T-helper 2 cell treated with Interferon-gamma antibody and Interleukin-4, amounts not matched to agents 5 μg/mL and 100 μg/mL, for 36 hours (primary cell): Measurements from ENCODE around the gene DGLUCY.

ENCODE experiments used
- DNase-seq: peaks from one replicate; pipeline ENCODE4 v3.0.0; 2021; ENCODE audit warnings: low spot score
- H3K27ac Mint-ChIP-seq: one replicate; pipeline ENCODE4 v1.8.0; 2021; ENCODE audit warnings: mild to moderate bottlenecking, mixed read lengths
- H3K27me3 Mint-ChIP-seq: one replicate; pipeline ENCODE4 v1.8.0; 2021; ENCODE audit warnings: low read depth, mixed read lengths
- H3K36me3 Mint-ChIP-seq: one replicate; pipeline ENCODE4 v1.8.0; 2021; ENCODE audit warnings: low read depth, mixed read lengths
- H3K4me1 Mint-ChIP-seq: one replicate; pipeline ENCODE4 v1.8.0; 2021; ENCODE audit warnings: low read depth, mixed read lengths
- H3K4me3 Mint-ChIP-seq: one replicate; pipeline ENCODE4 v1.8.0; 2022; ENCODE audit warnings: mild to moderate bottlenecking, moderate library complexity, mixed read lengths
- H3K9me3 Mint-ChIP-seq: one replicate; pipeline ENCODE4 v1.8.0; 2021; ENCODE audit warnings: mixed read lengths

DGLUCY gene

DNA sequence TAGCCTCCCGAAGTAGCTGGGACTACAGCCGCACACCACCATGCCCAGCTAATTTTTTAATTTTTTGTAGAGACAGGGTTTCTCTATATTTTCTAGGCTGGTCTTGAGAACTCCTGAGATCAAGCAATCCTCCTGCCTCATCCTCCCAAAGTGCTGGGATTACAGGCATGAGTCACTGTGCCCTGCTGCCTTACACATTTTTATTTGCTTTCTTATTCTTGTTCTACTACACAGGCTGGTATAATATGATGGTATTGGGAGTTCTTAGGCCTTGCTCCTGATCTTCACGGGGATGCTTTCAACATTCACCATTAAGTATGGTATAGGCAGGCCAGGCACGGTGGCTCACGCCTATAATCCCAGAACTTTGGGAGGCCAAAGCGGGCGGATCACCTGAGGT, 21.2 kb downstream of the DGLUCY start:
- H3K27ac Mint-ChIP-seq = no peak overlapping the region
- peaks cover 24% of the 10 kb centered on the region for H3K4me1 Mint-ChIP-seq
- peaks cover 53% of the 10 kb centered on the region for H3K36me3 Mint-ChIP-seq
- DNase-seq = no peak
- no peaks in the 10 kb centered on the region for H3K9me3 Mint-ChIP-seq
- H3K4me3 Mint-ChIP-seq = no peak overlapping the region
- H3K27me3 Mint-ChIP-seq = no peaks in the 10 kb centered on the region

DNA sequence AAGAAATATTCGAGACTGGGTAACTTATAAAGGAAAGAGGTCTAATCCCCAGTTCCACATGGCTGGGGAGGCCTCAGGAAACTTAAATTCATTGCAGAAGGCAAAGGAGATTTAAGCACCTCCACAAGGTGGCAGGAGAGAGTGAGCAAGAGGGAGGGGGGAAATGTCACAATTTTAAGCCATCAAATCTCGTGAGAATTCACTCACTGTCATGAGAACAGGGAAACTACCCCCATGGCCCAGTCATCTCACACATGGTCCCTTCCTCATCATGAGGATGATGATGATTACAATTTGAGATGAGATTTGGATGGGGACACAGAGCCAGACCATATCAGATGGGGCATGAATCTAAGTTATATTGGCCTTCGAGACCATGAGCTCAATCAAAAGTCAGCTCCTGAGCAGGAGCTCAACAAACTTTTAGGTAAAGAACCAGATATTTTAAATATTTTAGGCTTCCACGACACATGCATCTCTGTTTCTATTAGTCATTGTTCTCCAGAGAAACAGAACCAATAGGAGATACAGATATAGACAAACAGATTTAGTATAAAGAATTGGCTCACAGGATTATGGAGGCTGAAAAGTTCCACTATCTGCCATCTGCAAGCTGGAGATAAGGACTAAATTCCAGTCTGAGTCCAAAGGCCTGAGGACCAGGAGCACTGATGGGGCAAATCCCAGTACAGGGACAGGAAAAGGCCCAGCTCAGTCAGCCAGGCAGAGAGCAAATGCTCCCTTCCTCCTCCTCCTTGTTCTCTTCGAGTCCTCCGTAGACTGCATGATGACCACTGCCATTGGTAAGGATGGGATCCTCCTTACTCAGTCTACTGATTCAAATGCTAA, 24.9 kb downstream of the DGLUCY start:
- peak overlapping the region; percentile 63 for H3K27ac Mint-ChIP-seq
- H3K27me3 Mint-ChIP-seq = no peaks in the 10 kb centered on the region
- peaks cover 46% of the 10 kb centered on the region for H3K36me3 Mint-ChIP-seq
- DNase-seq = peak; percentile 53
- H3K4me1 Mint-ChIP-seq = peaks cover 47% of the 10 kb centered on the region
- H3K4me3 Mint-ChIP-seq = no peak overlapping the region
- no peaks in the 10 kb centered on the region for H3K9me3 Mint-ChIP-seq

GRCh38 chr14:91139776-91140175, 25.9 kb downstream of the DGLUCY start:
- no peaks in the 10 kb centered on the region for H3K9me3 Mint-ChIP-seq
- H3K4me1 Mint-ChIP-seq = peaks cover 58% of the 10 kb centered on the region
- peaks cover 49% of the 10 kb centered on the region for H3K36me3 Mint-ChIP-seq
- no peak overlapping the region for H3K4me3 Mint-ChIP-seq
- peak overlapping the region; percentile 77 for H3K27ac Mint-ChIP-seq
- no peaks in the 10 kb centered on the region for H3K27me3 Mint-ChIP-seq
- DNase-seq = no peak

GRCh38 chr14:91140672-91141071, 26.8 kb downstream of the DGLUCY start:
- H3K4me1 Mint-ChIP-seq = peaks cover 65% of the 10 kb centered on the region
- DNase-seq = no peak
- H3K27me3 Mint-ChIP-seq = no peaks in the 10 kb centered on the region
- peaks cover 52% of the 10 kb centered on the region for H3K36me3 Mint-ChIP-seq
- no peaks in the 10 kb centered on the region for H3K9me3 Mint-ChIP-seq
- H3K27ac Mint-ChIP-seq = peak overlapping the region; percentile 70
- H3K4me3 Mint-ChIP-seq = peak overlapping the region; percentile 43

DNA sequence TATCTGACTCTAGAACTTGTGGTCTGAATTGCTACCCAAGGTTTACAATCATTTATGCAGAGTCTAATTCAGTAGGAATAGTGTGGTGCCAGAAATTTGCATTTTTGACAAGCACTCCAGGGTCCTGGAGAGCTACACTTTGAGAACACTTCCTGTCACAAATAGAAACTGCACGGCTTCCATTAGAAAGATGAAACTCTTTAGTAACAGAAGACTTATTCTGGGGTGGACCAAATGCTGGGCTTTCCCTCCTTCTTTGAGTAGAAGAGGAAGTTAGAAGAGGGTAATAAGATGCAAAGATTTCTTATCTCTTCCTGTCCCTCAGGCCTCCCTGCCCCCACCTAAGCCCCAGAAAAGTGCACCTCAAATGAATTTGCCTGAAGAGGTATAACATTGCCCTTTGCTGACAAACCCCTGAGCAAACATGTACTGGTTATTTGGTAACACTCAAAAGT, 28.4 kb downstream of the DGLUCY start:
- DNase-seq = peak; percentile 39
- Mint-ChIP-seq H3K9me3 (no peaks in the 10 kb centered on the region), H3K27me3 (no peaks in the 10 kb centered on the region), H3K4me1 (peaks cover 73% of the 10 kb centered on the region), H3K27ac (peak overlapping the region; percentile 89), H3K36me3 (peaks cover 61% of the 10 kb centered on the region), H3K4me3 (peak overlapping the region; percentile 75)

- Mint-ChIP-seq H3K4me3 (peak overlapping the region; percentile 11), H3K27ac (peak overlapping the region; percentile 69), H3K27me3 (no peaks in the 10 kb centered on the region), H3K4me1 (peaks cover 65% of the 10 kb centered on the region), H3K36me3 (peaks cover 57% of the 10 kb centered on the region), H3K9me3 (no peaks in the 10 kb centered on the region)
- no peak for DNase-seq
Measured at GRCh38 chr14:91143862-91144261, 30.0 kb downstream of the DGLUCY start.

DNA sequence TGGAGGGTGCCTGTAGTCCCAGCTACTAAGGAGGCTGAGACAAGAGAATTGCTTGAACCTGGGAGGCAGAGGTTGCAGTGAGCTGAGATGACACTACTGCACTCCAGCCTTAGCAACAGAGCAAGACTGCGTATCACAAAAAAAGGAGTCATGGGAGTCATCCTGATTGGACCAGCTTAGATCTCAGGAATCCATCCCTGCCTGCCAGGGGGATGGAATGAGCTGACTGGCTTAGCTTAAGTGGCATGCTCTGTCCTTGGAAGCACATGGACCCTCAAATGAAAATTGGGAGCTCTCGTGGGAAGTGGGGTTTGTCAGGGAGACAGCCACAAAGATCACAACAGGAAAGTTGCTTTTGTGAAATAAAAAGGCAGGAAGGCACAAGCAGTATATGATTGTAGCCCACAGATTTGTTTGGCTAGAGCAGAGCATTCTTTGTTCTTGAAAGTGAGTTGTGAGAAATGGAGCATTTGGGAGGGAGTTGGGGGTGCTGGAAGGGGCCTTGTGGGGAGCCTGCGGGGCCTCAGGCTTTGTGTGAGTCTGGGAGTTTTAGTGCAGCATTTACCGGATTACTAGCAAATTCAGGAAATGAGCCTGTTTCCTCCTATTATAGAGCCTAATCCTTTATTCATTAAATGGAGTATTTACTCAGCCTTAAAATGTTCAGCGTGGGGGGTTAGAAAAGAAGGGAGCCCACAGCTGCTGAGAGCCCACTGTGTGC, 30.7 kb downstream of the DGLUCY start:
- DNase-seq = no peak
- peaks cover 58% of the 10 kb centered on the region for H3K36me3 Mint-ChIP-seq
- H3K27ac Mint-ChIP-seq = peak overlapping the region; percentile 69
- no peaks in the 10 kb centered on the region for H3K9me3 Mint-ChIP-seq
- peaks cover 61% of the 10 kb centered on the region for H3K4me1 Mint-ChIP-seq
- no peaks in the 10 kb centered on the region for H3K27me3 Mint-ChIP-seq
- peak overlapping the region; percentile 11 for H3K4me3 Mint-ChIP-seq

DNA sequence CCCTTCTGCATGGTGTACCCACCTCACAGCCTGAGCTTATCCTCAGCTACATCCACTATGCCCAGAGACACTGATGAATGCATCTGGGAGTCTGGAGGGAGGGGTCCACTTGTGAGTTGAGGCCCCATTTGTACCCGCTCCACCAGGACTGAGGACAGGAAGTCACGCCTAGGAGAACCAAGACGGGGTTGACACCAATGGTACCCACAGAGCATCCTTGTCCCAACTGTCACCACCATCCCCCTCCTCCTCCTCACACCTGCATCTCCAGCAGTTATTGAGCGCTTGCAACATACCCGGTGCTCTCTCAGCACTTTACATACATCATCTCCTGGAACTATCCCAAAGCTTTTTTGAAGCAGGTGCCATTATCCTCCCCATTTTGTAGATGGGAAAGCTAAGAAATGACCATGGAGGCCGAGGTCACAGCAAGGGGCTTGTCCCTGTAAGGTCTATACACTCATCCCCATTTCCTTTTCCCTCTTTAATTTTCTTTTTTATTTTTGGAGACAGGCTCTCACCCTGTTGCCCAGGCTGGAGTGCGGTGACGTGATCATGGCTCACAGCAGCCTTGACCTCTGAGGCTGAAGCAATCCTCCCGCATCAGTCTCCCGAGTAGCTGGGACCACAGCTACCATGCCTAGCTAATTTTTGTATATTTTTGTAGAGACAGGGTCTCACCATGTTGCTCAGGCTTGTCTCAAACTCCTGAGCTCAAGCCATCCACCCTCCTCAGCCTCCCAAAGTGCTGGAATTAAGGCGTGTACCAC, 31.7 kb downstream of the DGLUCY start:
- Mint-ChIP-seq H3K27me3 (no peaks in the 10 kb centered on the region), H3K9me3 (no peaks in the 10 kb centered on the region), H3K27ac (peak overlapping the region; percentile 69), H3K4me3 (no peak overlapping the region), H3K4me1 (peaks cover 53% of the 10 kb centered on the region), H3K36me3 (peaks cover 55% of the 10 kb centered on the region)
- no peak for DNase-seq

DNA sequence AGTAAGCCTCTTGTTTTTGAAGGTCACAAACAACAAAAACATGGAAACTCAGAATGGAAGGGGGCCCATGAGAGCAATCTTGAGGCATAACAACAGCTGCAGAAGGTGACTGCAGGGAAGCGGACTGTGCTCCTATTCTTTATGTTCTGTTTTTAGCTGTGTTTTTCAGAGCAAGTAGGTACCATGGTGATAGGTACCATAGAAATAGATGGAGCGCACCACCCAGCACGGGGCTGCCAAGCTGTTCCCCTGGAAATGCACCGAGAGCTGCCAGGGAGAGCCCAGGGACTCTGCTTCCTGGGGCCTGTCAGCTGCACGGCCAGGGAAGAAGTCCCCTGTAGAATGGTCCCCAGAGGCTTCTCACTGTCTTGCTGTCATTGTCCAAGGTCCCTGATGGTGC, 32.8 kb downstream of the DGLUCY start:
- no peak overlapping the region for H3K4me3 Mint-ChIP-seq
- H3K9me3 Mint-ChIP-seq = no peaks in the 10 kb centered on the region
- no peaks in the 10 kb centered on the region for H3K27me3 Mint-ChIP-seq
- no peak for DNase-seq
- H3K36me3 Mint-ChIP-seq = peaks cover 55% of the 10 kb centered on the region
- no peak overlapping the region for H3K27ac Mint-ChIP-seq
- peaks cover 50% of the 10 kb centered on the region for H3K4me1 Mint-ChIP-seq

- H3K9me3 Mint-ChIP-seq = no peaks in the 10 kb centered on the region
- H3K27me3 Mint-ChIP-seq = no peaks in the 10 kb centered on the region
- peaks cover 48% of the 10 kb centered on the region for H3K36me3 Mint-ChIP-seq
- no peak for DNase-seq
- no peak overlapping the region for H3K4me3 Mint-ChIP-seq
- peaks cover 31% of the 10 kb centered on the region for H3K4me1 Mint-ChIP-seq
- H3K27ac Mint-ChIP-seq = no peak overlapping the region
Measured at GRCh38 chr14:91149462-91149861, 35.6 kb downstream of the DGLUCY start.

- H3K36me3 Mint-ChIP-seq = peaks cover 43% of the 10 kb centered on the region
Measured at GRCh38 chr14:91152499-91152898, 38.6 kb downstream of the DGLUCY start.

DNA sequence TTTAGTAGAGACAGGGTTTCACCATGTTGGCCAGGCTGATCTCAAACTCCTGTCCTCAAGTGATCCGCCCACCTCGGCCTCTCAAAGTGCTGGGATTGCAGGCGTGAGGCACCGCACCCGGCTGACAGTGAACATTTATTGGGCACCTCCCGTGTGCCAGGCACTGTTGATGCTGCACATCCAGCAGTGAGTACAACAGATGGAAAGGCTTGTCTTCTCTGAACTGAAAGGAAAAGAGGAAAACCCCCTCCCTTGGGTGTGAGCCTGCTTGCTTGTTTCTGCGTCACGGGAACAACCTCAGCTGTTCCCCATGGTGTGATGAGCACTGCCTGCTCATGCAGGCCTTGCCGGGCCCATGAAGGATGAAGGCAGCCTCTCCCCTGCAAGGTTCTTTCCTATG, 39.5 kb downstream of the DGLUCY start:
- Mint-ChIP-seq H3K27ac (no peak overlapping the region), H3K4me3 (no peak overlapping the region)
- DNase-seq = no peak

More at GRCh38 chr14:91152499-91152898, 38.6 kb downstream of the DGLUCY start:
- Mint-ChIP-seq H3K9me3 (no peaks in the 10 kb centered on the region), H3K27me3 (no peaks in the 10 kb centered on the region), H3K4me3 (no peak overlapping the region), H3K27ac (peak overlapping the region; percentile 26), H3K4me1 (peaks cover 16% of the 10 kb centered on the region)
- no peak for DNase-seq

DNA sequence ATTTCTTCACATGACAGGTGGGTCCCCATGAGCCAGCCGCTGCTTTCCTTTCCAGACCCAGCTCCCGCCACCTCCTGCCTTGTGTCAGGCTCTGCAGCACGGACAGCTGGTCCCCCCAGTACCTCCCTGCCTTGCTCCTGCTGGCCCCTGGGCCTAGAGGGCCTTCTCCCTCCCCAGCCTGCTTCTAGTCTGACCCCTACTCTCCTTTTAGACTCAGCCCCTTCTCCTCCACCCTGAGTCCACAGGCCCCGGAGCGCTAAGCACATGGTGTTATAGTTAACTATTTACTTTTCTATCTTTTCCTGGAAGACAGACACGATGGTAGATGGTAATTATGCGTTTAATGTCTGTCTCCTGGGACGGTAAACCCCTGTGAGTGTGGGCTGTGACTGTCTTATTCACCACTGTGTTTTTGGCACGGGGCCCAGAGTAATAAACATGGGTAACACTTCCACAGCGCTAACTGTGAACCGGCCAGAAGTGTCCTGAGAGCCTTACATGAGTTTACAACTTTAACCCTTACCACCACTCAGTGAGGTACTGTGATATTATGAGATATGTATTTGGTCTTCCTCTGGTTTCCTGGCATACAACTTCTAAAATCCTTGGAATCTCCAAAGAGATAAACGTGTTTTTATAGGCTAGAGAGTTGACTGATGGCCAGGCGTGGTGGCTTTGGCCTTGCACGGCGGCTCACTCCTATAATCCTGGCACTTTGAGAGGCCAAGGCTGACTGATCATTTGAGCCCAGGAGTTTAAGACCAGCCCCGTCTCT, 41.2 kb downstream of the DGLUCY start:
- H3K4me3 Mint-ChIP-seq = no peak overlapping the region
- H3K27ac Mint-ChIP-seq = peak overlapping the region; percentile 21
- H3K36me3 Mint-ChIP-seq = peaks cover 43% of the 10 kb centered on the region
- no peak for DNase-seq
- H3K27me3 Mint-ChIP-seq = no peaks in the 10 kb centered on the region
- peaks cover 14% of the 10 kb centered on the region for H3K4me1 Mint-ChIP-seq
- no peaks in the 10 kb centered on the region for H3K9me3 Mint-ChIP-seq

More for the DNA sequence above, 39.5 kb downstream of the DGLUCY start:
- H3K36me3 Mint-ChIP-seq = peaks cover 44% of the 10 kb centered on the region
- no peaks in the 10 kb centered on the region for H3K27me3 Mint-ChIP-seq
- H3K9me3 Mint-ChIP-seq = no peaks in the 10 kb centered on the region
- peaks cover 16% of the 10 kb centered on the region for H3K4me1 Mint-ChIP-seq
